Neutrophil (primary cell): ENCODE results near the gene RPS6KA4.
"Not testable (repeated sequence)": the region's sequence is repeated elsewhere in the genome, so short reads cannot be mapped to it uniquely, and the experiment has no call there.

Source experiments
- H3K27ac ChIP-seq: fragments of 200-600 bp; sonication (generic); 2 replicates; pipeline ENCODE4 v1.5.1; 2016; ENCODE audit warnings: mild to moderate bottlenecking, moderate library complexity
- H3K27me3 ChIP-seq: fragments of 200-600 bp; sonication (generic); 2 replicates; pipeline ENCODE4 v1.6.0; 2016; ENCODE audit warnings: mild to moderate bottlenecking
- H3K36me3 ChIP-seq: fragments of 200-600 bp; sonication (generic); 2 replicates; pipeline ENCODE4 v1.5.1; 2017
- H3K4me1 ChIP-seq, 2 experiments: fragments of 200-600 bp in 1 of 2; sonication (generic) in 1 of 2; 1 replicate in 1 of 2; 2 replicates in 1 of 2; pipeline versions ENCODE4 v1.5.1 to v1.6.1; 2013 to 2016; ENCODE audit warnings: low read depth in 1 of 2, low read length in 1 of 2, mild to moderate bottlenecking in 1 of 2, moderate library complexity in 1 of 2; ENCODE audit not compliant: control insufficient read depth in 1 of 2, insufficient read depth in 1 of 2
- H3K4me3 ChIP-seq, 2 experiments: fragments of 200-600 bp in 1 of 2; sonication (generic) in 1 of 2; 1 replicate in 1 of 2; 2 replicates in 1 of 2; pipeline ENCODE4 v1.5.1; 2013 to 2016; ENCODE audit warnings: low read depth in 1 of 2, low read length in 1 of 2, mild to moderate bottlenecking in 1 of 2, moderate library complexity in 1 of 2
- H3K9me3 ChIP-seq: fragments of 200-600 bp; sonication (generic); 2 replicates; pipeline ENCODE4 v1.5.1; 2016
- TF ChIP-seq, protein P1 (sequence below): fragments of 200-600 bp; sonication (generic); IDR thresholded peaks from 2 replicates; pipeline ENCODE4 v1.5.1; 2016; ENCODE audit warnings: antibody characterized with exemption

The RPS6KA4 gene

DNA sequence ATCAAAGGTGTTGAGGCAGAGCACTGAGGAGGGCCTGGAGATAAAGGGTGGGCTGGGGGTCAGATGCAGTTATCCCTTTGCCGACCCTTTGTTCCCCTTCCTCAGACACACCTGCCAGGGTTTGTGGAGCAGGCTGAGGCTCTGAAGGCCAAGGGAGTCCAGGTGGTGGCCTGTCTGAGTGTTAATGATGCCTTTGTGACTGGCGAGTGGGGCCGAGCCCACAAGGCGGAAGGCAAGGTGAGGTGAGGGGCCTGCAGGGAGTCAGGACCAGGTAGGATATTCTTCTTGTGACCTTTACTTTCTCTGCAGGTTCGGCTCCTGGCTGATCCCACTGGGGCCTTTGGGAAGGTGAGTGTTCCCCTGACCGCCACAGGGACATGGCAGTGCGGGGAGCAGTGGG lies 38.4 kb upstream of the RPS6KA4 start:
- H3K4me1 ChIP-seq, result peaks cover 22 to 31% of the 10 kb centered on the region in 2 experiments
- H3K9me3 ChIP-seq, result no peaks in the 10 kb centered on the region
- no peak overlapping the region for H3K4me3 ChIP-seq
- H3K36me3 ChIP-seq, result peaks cover 43% of the 10 kb centered on the region
- H3K27ac ChIP-seq, result peak overlapping the region; percentile 96
- TF ChIP-seq, protein P1, sequence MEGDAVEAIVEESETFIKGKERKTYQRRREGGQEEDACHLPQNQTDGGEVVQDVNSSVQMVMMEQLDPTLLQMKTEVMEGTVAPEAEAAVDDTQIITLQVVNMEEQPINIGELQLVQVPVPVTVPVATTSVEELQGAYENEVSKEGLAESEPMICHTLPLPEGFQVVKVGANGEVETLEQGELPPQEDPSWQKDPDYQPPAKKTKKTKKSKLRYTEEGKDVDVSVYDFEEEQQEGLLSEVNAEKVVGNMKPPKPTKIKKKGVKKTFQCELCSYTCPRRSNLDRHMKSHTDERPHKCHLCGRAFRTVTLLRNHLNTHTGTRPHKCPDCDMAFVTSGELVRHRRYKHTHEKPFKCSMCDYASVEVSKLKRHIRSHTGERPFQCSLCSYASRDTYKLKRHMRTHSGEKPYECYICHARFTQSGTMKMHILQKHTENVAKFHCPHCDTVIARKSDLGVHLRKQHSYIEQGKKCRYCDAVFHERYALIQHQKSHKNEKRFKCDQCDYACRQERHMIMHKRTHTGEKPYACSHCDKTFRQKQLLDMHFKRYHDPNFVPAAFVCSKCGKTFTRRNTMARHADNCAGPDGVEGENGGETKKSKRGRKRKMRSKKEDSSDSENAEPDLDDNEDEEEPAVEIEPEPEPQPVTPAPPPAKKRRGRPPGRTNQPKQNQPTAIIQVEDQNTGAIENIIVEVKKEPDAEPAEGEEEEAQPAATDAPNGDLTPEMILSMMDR, result no peak
- no peaks in the 10 kb centered on the region for H3K27me3 ChIP-seq

DNA sequence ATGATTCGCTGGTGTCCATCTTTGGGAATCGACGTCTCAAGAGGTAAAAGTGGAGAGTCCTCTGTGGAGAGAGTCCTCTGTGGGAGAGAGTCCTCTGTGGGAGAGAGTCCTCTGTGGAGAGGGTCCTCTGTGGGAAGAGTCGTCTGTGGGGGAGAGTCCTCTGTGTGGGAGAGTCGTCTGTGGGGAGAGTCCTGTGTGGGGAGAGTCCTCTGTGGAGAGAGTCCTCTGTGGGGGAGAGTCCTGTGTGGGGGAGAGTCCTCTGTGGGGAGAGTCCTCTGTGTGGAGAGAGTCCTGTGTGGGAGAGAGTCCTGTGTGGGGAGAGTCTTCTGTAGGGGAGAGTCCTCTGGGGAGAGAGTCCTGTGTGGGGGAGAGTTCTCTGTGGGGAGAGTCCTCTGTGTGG lies 37.9 kb upstream of the RPS6KA4 start:
- Histone ChIP-seq H3K4me1 (peaks cover 22 to 31% of the 10 kb centered on the region in 2 experiments), H3K27ac (peak overlapping the region; percentile 96), H3K9me3 (no peaks in the 10 kb centered on the region), H3K4me3 (no peak overlapping the region), H3K36me3 (peaks cover 38% of the 10 kb centered on the region), H3K27me3 (no peaks in the 10 kb centered on the region)
- TF ChIP-seq, protein P1, result no peak

GRCh38 chr11:64321533-64321932 lies 37.4 kb upstream of the RPS6KA4 start:
- TF ChIP-seq, protein P1, result no peak
- Histone ChIP-seq H3K27me3 (no peaks in the 10 kb centered on the region), H3K4me1 (peaks cover 22 to 26% of the 10 kb centered on the region in 2 experiments), H3K36me3 (peaks cover 33% of the 10 kb centered on the region), H3K4me3 (no peak overlapping the region), H3K9me3 (no peaks in the 10 kb centered on the region), H3K27ac (peak overlapping the region; percentile 96)

- Histone ChIP-seq H3K36me3 (peaks cover 33% of the 10 kb centered on the region), H3K27ac (no peak overlapping the region), H3K9me3 (no peaks in the 10 kb centered on the region), H3K4me3 (no peak overlapping the region), H3K4me1 (peaks cover 14 to 18% of the 10 kb centered on the region in 2 experiments), H3K27me3 (no peaks in the 10 kb centered on the region)
- TF ChIP-seq, protein P1, result no peak
Observed at GRCh38 chr11:64322925-64323260, 36.1 kb upstream of the RPS6KA4 start.

DNA sequence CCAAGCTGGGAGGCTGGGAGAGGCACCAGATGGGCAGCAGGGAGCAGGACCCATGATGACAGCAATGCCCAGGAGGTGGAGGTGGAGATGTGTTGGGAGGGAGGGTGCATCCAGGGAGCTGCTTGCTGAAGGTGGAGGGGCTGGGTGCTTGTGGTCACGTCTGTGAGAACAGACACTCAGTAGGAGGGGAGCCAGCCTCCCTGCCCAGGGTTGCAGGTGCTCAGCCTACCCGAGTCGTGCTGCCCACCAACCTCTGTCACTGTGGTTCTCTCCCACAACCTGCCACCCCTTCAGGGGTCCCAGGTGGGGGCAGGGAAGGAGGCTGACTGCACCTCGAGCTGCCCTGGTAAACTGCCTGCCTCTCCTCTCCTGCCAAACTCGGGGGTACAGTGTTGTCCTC lies 35.6 kb upstream of the RPS6KA4 start:
- peaks cover 33% of the 10 kb centered on the region for H3K36me3 ChIP-seq
- no peak overlapping the region for H3K4me3 ChIP-seq
- TF ChIP-seq, protein P1, result no peak
- H3K4me1 ChIP-seq, result peaks cover 14% of the 10 kb centered on the region in 2 experiments
- no peaks in the 10 kb centered on the region for H3K27me3 ChIP-seq
- H3K27ac ChIP-seq, result no peak overlapping the region
- H3K9me3 ChIP-seq, result no peaks in the 10 kb centered on the region

GRCh38 chr11:64323984-64324383 lies 35.0 kb upstream of the RPS6KA4 start:
- H3K4me3 ChIP-seq, H3K27ac ChIP-seq, H3K27me3 ChIP-seq, H3K9me3 ChIP-seq: not testable (repeated sequence)
- Histone ChIP-seq H3K36me3 (peaks cover 33% of the 10 kb centered on the region), H3K4me1 (peaks cover 9 to 11% of the 10 kb centered on the region in 2 experiments)
